Epithelial cell of esophagus (primary cell): ENCODE data around the gene BIN1.
"Not testable (repeated sequence)": the region's sequence is repeated elsewhere in the genome, so short reads cannot be mapped to it uniquely, and the experiment has no call there.

Source experiments
- DNase-seq: peaks from one replicate; pipeline ENCODE4 v3.0.0; 2010; ENCODE audit warnings: low read depth
- H3K4me3 ChIP-seq: 2 replicates; pipeline ENCODE4 v1.5.1; 2011; ENCODE audit warnings: mild to moderate bottlenecking, low read length, control low read depth
- TF ChIP-seq, protein P1 (sequence below): IDR thresholded peaks from 2 replicates; pipeline ENCODE4 v1.5.1; 2011; ENCODE audit warnings: low read depth, mild to moderate bottlenecking, low read length, control low read depth, inconsistent platforms; ENCODE audit not compliant: insufficient read depth; ENCODE audit errors: missing control alignments

Gene BIN1

GRCh38 chr2:127037476-127037875 is 69.5 kb downstream of the BIN1 start:
- H3K4me3 ChIP-seq = no peak overlapping the region

DNA sequence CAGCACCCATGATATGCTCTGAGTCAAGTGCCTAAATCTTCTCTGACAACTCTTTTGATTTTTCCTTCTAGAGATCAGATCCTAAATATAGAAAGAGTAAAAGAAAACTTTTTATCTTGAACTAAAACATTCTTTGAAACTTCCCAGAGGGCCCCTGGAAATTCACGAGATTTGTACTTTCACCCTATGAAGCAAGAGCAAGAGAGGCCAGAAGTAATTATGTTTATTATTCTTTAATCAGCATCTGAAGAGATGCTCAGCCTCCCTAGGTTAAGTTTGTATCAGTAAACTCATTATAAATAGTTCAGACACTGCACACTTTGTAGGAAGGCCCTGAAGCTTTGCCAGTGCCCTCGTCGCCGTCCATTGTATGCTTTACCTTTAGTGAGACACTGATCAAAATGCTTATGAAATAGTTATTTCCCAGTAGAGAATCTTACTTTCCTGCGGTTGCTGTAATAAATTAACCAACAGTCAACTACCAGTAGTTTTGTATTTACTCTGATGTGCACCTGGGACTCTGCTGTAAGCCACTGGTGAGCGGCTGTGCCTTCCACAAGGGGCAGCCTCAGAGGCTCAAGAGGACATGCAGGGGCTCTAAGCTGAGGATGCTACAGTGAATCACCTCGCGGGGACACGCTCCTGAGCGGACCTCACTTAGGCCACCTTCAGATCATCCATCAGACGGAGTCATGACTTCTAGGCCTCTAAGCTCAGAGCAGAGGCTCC is 71.9 kb downstream of the BIN1 start:
- H3K4me3 ChIP-seq = no peak overlapping the region
- TF ChIP-seq, protein P1, sequence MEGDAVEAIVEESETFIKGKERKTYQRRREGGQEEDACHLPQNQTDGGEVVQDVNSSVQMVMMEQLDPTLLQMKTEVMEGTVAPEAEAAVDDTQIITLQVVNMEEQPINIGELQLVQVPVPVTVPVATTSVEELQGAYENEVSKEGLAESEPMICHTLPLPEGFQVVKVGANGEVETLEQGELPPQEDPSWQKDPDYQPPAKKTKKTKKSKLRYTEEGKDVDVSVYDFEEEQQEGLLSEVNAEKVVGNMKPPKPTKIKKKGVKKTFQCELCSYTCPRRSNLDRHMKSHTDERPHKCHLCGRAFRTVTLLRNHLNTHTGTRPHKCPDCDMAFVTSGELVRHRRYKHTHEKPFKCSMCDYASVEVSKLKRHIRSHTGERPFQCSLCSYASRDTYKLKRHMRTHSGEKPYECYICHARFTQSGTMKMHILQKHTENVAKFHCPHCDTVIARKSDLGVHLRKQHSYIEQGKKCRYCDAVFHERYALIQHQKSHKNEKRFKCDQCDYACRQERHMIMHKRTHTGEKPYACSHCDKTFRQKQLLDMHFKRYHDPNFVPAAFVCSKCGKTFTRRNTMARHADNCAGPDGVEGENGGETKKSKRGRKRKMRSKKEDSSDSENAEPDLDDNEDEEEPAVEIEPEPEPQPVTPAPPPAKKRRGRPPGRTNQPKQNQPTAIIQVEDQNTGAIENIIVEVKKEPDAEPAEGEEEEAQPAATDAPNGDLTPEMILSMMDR = no peak
- no peak for DNase-seq

More at GRCh38 chr2:127037476-127037875, 69.5 kb downstream of the BIN1 start:
- no peak for DNase-seq
- TF ChIP-seq, protein P1 = no peak

GRCh38 chr2:127034051-127034450 is 72.9 kb downstream of the BIN1 start:
- DNase-seq = no peak
- H3K4me3 ChIP-seq = no peak overlapping the region

GRCh38 chr2:127032621-127033020 is 74.3 kb downstream of the BIN1 start:
- no peak overlapping the region for H3K4me3 ChIP-seq
- peak; percentile 25 for DNase-seq
- TF ChIP-seq, protein P1 = no peak

More at GRCh38 chr2:127034051-127034450, 72.9 kb downstream of the BIN1 start:
- TF ChIP-seq, protein P1 = no peak

DNA sequence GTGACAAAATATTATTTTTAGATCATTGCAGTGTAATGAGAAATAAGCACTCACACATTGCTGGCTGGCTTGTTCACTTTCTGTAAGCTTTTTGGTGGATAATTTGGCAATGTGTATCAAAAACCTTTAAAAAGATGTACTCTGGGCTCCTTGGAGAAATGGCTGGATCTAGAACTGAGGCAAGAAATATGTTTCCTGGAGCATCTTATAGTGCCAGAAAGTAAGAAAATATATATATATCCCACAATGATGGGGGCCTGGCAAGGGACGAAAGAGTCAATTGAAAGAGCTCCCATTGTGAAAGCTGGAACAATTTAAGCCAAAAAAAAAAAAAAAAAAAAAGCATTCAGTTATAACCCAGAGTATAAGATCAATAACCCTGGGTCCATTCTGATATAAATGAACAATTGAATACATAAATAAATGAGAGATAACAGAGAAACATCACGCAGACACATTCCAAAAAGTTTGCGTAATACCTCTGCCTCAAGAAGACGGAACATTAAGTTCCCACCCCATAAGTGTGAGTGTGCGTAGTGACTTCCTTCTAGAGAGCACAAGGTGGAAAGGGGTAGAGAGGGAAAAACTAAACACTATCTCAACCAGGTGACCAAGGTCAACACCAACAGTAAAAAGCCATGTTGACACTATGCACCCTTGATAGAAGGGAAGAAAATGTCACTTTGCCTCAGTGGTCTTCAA is 77.5 kb downstream of the BIN1 start:
- no peak overlapping the region for H3K4me3 ChIP-seq
- DNase-seq = no peak
- TF ChIP-seq, protein P1 = no peak

DNA sequence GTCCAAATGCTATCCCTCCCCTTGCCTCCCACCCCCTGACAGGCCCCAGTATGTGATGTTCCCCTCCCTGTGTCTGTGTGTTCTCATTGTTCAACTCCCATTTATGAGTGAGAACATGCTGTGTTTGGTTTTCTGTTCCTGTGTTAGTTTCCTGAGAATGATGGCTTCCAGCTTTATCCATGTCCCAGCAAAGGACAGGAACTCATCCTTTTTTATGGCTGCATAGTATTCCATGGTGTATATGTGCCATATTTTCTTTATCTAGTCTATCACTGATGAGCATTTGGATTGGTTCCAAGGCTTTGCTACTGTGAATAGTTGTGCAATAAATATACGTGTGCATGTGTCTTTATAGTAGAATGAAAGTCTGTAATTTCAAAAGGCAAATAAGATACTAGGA is 78.2 kb downstream of the BIN1 start:
- DNase-seq, H3K4me3 ChIP-seq: not testable (repeated sequence)

DNA sequence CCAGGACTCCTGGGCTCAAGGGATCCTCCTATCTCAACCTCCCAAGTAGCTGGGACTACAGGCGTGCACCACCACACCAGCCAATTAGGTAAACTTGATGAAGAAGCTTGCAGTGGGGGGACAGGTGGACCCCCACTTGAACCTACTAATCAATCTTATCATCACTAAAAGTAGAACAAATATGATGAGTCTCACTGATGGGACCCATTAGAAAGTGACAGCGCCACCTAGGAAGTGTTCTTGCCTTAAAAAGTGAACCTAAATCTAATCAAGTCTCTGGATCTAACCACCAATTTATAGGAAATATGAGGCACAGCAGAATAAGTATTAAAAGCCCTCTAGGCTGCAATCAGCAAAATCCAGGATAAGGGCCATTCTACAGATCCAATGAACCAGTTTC is 79.2 kb downstream of the BIN1 start:
- TF ChIP-seq, protein P1 = no peak
- no peak for DNase-seq

More for the DNA sequence above, 79.2 kb downstream of the BIN1 start:
- H3K4me3 ChIP-seq = no peak overlapping the region
